A549 treated with GW870086 at 1 μM for 4 hours (cell line): ENCODE data around the gene IFNA6. TPM values are rescaled to one million over a fixed set of nuclear protein-coding genes. Genes with fewer than 3 reads are reported as not detected.

Experiments used
- total RNA-seq: library from RNA; stranded (reverse); fragments of 200-300 nt; extraction: Qiagen RNA extraction; gene quantifications from 5 replicates; pipeline ENCODE4 v1.2.3, GENCODE V29; 2022; ENCODE audit warnings: low read depth

Gene IFNA6
- total RNA-seq: not detected in 5 replicates

GRCh38 chr9:21350787-21351186 lies at the start of gene IFNA6:
Gene IFNA6 (minus strand): TSS chr9:21350887. CDS start chr9:21350887, 0 bp downstream.

DNA sequence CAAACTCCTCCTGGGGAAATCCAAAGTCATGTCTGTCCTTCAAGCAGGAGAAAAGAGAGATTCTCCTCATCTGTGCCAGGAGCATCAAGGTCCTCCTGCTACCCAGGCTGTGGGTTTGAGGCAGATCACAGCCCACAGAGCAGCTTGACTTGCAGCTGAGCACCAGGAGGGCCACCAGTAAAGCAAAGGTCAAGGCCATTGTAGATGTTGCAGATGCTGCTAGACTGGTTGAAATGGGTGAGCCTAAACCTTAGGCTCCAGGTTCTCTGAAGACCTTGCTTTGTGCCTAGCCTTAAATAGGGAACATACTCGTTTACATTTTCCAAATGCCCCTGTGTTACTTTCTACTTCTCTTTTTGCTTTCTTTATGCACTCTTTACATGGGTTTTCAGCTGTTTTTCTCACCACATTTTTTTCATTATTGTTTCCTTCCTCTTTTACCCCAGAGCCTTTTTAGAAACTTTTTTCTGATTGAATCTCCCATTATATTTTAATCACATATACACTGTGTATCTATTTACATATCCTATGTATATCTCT lies 34.5 kb upstream of the IFNA6 start, which contains the start of gene IFNA2:
Gene IFNA2, minus strand, starts transcription at position 268 of the 540 bp plus-strand sequence. Its CDS starts 69 bp downstream, at position 199.

DNA sequence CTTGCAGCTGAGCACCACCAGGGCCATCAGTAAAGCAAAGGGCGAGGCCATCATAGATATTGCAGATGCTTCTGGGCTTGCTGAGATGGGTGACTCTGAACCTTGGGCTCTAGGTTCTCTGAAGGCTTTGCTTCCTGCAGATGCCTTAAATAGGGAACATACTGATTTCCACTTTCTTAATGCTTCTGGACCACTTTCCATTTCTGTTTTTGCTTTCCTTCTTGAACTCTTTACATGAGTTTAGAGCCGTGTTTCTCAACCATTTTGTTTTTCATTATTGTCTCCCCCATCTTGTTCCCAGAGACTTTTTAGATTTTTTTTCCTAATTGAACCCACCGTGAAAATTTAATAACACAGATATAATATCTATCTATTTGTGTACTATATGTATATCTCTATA lies 17.3 kb upstream of the IFNA6 start, which contains the start of gene IFNA13:
Gene IFNA13, minus strand, starts transcription at position 101 of the 400 bp plus-strand sequence. Its CDS starts 47 bp downstream, at position 54.

DNA sequence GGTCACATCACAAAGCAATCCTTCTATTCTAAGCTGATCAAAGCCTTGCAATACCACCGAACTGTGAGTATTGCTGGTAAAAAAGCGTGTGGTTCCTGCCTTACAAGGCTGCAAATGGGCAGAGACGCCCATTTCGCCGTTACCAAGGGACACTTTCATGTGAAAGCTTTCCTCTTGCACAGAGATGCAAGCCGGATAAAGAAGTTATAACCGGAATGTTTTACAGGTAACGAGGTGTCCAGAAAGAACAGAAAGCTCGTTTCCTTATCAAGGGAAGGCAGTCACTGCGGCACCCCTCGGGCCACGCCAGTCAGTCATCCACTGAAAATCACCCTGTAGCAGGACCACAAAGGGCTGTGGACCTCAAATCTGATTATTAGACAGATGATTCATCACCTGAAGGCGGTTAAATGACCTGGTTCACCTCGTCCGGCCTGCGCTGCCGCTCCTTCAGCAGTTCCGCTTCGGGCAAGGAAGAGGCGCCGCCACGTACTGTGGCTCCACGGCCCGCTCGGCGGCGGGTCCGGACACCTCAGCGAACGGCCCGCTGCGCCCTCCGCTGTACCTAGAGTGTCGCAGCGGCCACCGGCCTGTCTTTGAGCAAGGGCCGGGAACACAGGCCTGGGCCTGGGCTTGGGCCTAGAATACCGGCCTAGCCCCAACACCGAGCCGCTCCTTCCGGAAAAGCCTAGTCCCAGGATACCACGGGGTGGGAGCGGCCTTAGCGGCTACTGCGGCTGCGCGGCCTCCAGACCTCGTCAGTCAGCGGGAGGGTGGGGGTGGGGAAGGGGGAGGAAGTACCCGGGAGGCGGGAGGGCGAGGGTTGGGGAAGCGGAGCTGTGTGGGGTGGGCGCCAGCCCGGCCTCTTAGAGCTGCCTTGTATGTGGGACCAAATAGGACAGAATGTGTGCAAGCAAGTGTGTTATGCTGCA lies 15.7 kb downstream of the IFNA6 start, which contains the start of gene KLHL9:
Gene KLHL9, minus strand, starts transcription at position 704 of the 932 bp plus-strand sequence. Its CDS starts 545 bp downstream, at position 159.

GRCh38 chr9:21305213-21305612 lies 45.5 kb downstream of the IFNA6 start, which contains the start of gene IFNA5:
Gene IFNA5 (minus strand): TSS chr9:21305313. CDS start chr9:21305256, 57 bp downstream.

Other genes starting within 250 kb of the IFNA6 start
- gene IFNW1, start 209.1 kb downstream of the IFNA6 start, total RNA-seq: not detected in 5 replicates
- gene IFNA21, start 184.2 kb downstream of the IFNA6 start, total RNA-seq: not detected in 5 replicates
- not detected in 5 replicates for gene IFNA4, start 163.3 kb downstream of the IFNA6 start, total RNA-seq
- not detected in 5 replicates for gene IFNA7, start 148.7 kb downstream of the IFNA6 start, total RNA-seq
- gene IFNA10, start 143.7 kb downstream of the IFNA6 start, total RNA-seq: not detected in 5 replicates
- gene IFNA16, start 133.6 kb downstream of the IFNA6 start, total RNA-seq: not detected in 5 replicates
- not detected in 5 replicates for gene IFNA17, start 122.7 kb downstream of the IFNA6 start, total RNA-seq
- not detected in 5 replicates for gene IFNA14, start 110.9 kb downstream of the IFNA6 start, total RNA-seq
- gene IFNA5, start 45.6 kb downstream of the IFNA6 start, total RNA-seq: not detected in 5 replicates
- gene KLHL9, start 15.5 kb downstream of the IFNA6 start, total RNA-seq: 13.3 to 20.5 TPM (median 18.6 TPM) in 5 replicates
- gene IFNA13, start 17.2 kb upstream of the IFNA6 start, total RNA-seq: not detected in 5 replicates
- not detected in 5 replicates for gene IFNA2, start 34.5 kb upstream of the IFNA6 start, total RNA-seq
- gene IFNA8, start 58.2 kb upstream of the IFNA6 start, total RNA-seq: not detected in 5 replicates
- gene IFNA1, start 89.6 kb upstream of the IFNA6 start, total RNA-seq: not detected in 5 replicates
- gene IFNE, start 131.4 kb upstream of the IFNA6 start, total RNA-seq: 1.1 to 1.7 TPM (median 1.4 TPM) in 5 replicates